GM18951 (cell line): Measurements from ENCODE around the gene BAIAP3.

Source experiments
- POLR2A ChIP-seq: IDR thresholded peaks from 4 replicates; pipeline ENCODE4 v1.6.1; 2011; ENCODE audit warnings: mild to moderate bottlenecking; ENCODE audit not compliant: insufficient read length, insufficient read depth; ENCODE audit errors: extremely low read depth
- in situ Hi-C: fragments of 300-500 bp; cut with MboI; formaldehyde crosslinking; loops from one replicate; pipeline ENCODE4 v1.12.0; 2022; ENCODE audit warnings: low sequenced_read_pairs, mixed read lengths, inconsistent platforms; ENCODE audit not compliant: unreplicated experiment

BAIAP3 gene

GRCh38 chr16:1338119-1338730 is 4.8 kb downstream of the BAIAP3 start:
- in situ Hi-C loops = no loop called here
- no peak for TF ChIP-seq POLR2A

GRCh38 chr16:1338855-1339675 is 5.6 kb downstream of the BAIAP3 start:
- no peak for TF ChIP-seq POLR2A
- in situ Hi-C loops = no loop called here

- in situ Hi-C loops = no loop called here
- TF ChIP-seq POLR2A = no peak
Observed at GRCh38 chr16:1340730-1341494, 7.5 kb downstream of the BAIAP3 start.

DNA sequence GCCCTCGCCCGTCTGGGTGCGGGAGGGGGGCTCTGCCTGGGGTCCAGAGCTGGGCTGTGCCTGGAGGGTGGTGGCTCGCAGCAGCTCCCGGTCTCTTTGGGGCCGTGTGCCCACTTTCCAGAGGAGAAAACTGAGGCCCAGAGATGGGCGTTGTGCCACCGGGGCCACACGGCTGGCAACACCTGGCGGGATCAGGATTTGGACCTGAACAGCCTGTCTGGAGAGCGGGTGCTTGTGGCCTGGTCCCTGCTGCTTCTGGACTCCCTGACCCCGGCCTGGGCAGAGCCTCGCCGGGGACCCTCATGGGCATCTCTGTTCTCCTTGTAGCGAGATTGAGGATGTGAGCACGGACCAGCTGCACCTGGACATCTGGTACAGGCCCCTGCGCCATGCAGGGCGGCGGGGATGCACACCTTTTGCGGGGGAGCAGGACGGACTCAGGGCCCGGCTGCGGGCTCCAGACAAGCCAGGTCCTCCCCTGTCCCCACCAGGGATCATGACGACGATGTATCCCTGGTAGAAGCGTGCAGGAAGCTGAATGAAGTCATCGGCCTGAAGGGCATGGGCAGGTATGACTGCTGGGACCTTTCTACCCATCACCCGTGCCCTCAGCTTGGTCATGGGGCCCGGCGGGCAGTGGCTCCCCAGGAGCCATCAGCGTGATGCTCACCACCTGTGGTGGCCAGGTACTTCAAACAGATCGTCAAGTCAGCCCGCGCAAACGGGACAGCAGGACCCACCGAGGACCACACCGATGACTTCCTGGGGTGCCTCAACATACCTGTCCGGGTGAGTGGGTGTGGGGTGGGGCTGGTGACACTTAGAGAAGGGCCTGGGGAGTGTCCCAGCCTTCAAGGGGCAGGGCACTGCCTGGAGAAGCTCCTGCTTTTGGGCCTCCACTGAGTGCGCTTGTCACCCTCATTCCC is 8.3 kb downstream of the BAIAP3 start:
- in situ Hi-C loops = no loop called here
- TF ChIP-seq POLR2A = no peak

- TF ChIP-seq POLR2A = peak; percentile 23
- in situ Hi-C loops = no loop called here
Observed at GRCh38 chr16:1342526-1343427, 9.3 kb downstream of the BAIAP3 start.

DNA sequence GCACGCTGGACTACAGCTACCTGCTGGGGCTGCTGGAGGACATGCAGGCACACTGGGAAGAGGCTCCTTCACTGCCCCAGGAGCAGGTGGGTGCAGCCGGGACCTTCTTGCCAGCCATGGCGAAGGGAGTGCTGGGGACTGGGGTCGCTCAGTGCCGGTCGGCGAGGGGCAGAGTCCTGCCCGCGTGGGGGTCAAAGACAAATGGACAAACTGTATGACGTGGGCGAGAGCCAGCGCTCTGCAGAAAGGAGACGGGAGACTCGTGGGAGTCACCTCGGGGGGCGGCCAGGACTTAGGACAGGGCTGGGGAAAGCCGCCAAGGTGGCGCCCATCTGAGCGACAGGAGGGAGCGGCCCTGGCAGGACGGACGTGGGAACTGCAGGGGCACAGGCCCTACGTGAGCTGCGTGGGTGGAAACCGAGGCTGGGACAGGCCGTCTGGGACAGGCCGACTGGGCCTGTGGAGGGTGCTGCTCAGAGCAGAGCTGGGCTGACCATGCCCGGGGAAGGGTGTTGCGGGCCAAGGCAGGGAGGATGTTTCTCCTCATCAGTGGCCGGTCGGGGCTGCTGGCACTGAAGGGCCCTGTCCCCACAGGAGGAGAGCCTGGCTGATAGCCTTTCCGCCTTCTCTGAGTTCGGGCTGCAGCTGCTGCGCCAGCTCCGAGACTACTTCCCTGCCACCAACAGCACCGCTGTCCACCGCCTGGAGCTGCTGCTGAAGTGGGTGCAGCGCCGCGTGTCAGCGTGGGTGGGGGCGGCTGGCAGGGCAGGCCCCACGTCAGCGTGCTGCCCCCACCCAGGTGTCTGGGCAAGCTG is 10.2 kb downstream of the BAIAP3 start:
- TF ChIP-seq POLR2A = no peak
- in situ Hi-C loops = no loop called here

GRCh38 chr16:1344499-1344898 is 11.1 kb downstream of the BAIAP3 start:
- in situ Hi-C loops = no loop called here
- TF ChIP-seq POLR2A = no peak

DNA sequence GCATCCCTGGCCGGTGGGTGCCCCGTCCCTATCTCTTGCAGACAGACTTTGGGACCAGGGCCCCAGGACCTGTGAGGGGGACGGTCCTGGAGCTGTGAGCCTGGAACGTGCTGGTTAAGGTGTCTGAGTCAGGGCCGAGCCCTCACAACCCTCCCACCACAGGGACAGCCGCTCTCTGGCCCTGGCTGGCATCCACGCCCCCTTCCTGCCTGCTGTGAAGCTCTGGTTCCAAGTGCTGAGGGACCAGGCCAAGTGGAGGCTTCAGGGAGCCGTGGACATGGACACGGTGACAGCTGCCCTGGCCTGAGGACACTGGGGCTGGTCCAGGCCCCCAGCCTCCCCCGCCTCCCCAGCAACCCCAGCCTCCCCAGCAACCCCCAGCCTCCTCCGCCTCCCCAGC is 11.6 kb downstream of the BAIAP3 start:
- no peak for TF ChIP-seq POLR2A
- in situ Hi-C loops = no loop called here

DNA sequence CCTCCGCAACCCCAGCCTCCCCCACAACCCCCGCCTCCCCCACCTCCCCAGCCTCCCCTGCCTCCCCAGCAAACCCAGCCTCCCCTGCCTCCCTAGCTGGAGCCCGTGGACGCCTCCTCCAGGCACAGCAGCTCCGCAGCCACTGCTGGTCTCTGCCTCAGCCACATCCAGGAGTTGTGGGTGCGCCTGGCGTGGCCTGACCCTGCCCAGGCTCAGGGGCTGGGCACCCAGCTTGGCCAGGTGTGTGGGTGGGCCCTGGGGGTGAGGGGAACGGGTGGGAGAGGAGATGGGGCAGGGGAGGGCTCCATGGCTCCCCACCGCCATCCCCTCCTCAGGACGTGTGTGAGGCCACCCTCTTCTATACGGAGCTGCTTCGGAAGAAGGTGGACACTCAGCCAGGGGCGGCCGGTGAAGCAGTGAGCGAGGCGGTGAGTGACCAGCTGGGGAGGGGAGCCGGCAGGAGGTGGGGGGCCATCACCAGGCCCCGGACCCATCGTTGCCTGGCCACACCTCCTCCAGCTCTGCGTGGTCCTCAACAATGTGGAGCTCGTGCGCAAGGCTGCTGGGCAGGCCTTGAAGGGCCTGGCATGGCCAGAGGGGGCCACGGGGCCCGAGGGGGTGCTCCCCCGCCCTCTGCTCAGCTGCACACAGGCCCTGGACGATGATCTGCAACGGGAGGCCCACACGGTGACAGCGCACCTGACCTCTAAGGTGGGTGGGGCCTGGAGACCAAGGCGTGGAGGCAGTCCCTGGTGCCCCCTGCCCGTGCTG is 12.4 kb downstream of the BAIAP3 start:
- in situ Hi-C loops = no loop called here
- peak; percentile 18 for TF ChIP-seq POLR2A
